Suprapubic skin (tissue), 4 donors: ENCODE measurements around the gene FHL2. TPM values are rescaled to one million over a fixed set of nuclear protein-coding genes. Genes with fewer than 3 reads are reported as not detected.

Experiments
- DNase-seq, 2 donors: peaks; one replicate each; pipeline ENCODE4 v3.0.0-alpha.2; 2019; ENCODE audit warnings: low spot score in 2 of 2
- H3K27ac ChIP-seq: fragments of 200-600 bp; sonication (generic); one replicate; pipeline ENCODE4 v1.5.1; 2019
- H3K27me3 ChIP-seq: fragments of 200-600 bp; sonication (generic); one replicate; pipeline ENCODE4 v1.5.1; 2019
- H3K36me3 ChIP-seq: fragments of 200-600 bp; sonication (generic); one replicate; pipeline ENCODE4 v1.5.1; 2019
- H3K4me1 ChIP-seq: fragments of 200-600 bp; sonication (generic); one replicate; pipeline ENCODE4 v1.5.1; 2019
- H3K4me3 ChIP-seq: fragments of 200-600 bp; sonication (generic); one replicate; pipeline ENCODE4 v1.5.1; 2019; ENCODE audit warnings: mild to moderate bottlenecking
- H3K9me3 ChIP-seq: fragments of 200-600 bp; sonication (generic); one replicate; pipeline ENCODE4 v1.5.1; 2019
- EP300 ChIP-seq: sonication (generic); formaldehyde crosslinking; IDR thresholded peaks from one replicate; pipeline ENCODE4 v1.6.1; 2017; ENCODE audit warnings: antibody characterized with exemption
- POLR2A ChIP-seq, 2 donors: fragments of 450-650 bp; IDR thresholded peaks; one replicate each; pipeline ENCODE4 v1.6.1; 2017; ENCODE audit warnings: antibody characterized with exemption in 2 of 2, mild to moderate bottlenecking in 2 of 2, moderate library complexity in 2 of 2
- POLR2AphosphoS5 ChIP-seq, 3 donors: sonication (generic); formaldehyde crosslinking; IDR thresholded peaks; one replicate each; pipeline ENCODE4 v1.6.1; 2017; ENCODE audit warnings: antibody characterized with exemption in 3 of 3
- WGBS: methylation state at CpG from one replicate; pipeline ENCODE4 v1.1.5; 2018; 5-methylcytosine and 5-hydroxymethylcytosine counted together
- total RNA-seq, 4 donors: library from RNA; depleted of rRNA; stranded (reverse); fragments of >200 nt; gene quantifications; one replicate each; pipeline ENCODE4 v1.1.0, GENCODE V29; 2016
- TF ChIP-seq, protein P1 (sequence below), 2 donors: fragments of 200-600 bp in 1 of 2; fragments of 450-650 bp in 1 of 2; sonication (generic) in 1 of 2; IDR thresholded peaks; one replicate each; pipeline ENCODE4 v1.5.1; 2016 to 2019; ENCODE audit warnings: antibody characterized with exemption in 2 of 2, mild to moderate bottlenecking in 1 of 2, moderate library complexity in 1 of 2

Gene FHL2
- total RNA-seq, 4 donors from 2014 or later = 43.0 to 69.2 (median 47.9) TPM

DNA sequence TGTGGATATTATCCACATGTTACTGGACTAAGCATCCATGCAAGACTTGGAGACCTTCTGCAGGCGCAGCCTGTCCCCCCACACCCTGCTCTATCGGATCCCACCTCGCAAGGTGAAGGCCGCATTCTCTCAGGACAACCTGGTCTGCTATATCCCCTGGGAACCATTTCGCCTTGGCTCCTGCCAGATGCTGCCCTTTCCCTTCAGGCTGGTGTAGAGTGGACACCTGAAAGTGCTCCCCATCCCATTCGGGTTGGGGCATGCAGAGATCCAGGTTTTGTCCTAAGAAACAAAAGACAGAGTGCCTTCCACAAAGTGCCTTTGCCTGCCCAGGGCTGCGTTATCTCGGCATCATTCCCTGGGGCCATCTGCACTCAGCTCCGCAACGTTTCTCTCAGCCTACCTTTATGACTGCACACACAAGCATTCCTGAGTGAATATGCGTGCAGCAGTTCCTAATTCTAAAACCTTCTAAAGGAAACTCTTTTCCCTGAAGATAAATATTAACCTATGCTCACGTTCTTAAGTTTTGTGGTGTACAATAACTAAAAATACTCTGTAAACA is 20.5 kb downstream of the FHL2 start:
- Histone ChIP-seq H3K4me1 (peaks cover 87% of the 10 kb centered on the region), H3K27ac (no peak overlapping the region), H3K27me3 (no peaks in the 10 kb centered on the region), H3K9me3 (no peaks in the 10 kb centered on the region), H3K36me3 (peaks cover 4% of the 10 kb centered on the region), H3K4me3 (no peak overlapping the region)
- TF ChIP-seq POLR2A (IDR thresholded peaks at IDR 0.05) = no peak
- TF ChIP-seq POLR2AphosphoS5 (IDR thresholded peaks at IDR 0.05) = no peak
- TF ChIP-seq, protein P1, sequence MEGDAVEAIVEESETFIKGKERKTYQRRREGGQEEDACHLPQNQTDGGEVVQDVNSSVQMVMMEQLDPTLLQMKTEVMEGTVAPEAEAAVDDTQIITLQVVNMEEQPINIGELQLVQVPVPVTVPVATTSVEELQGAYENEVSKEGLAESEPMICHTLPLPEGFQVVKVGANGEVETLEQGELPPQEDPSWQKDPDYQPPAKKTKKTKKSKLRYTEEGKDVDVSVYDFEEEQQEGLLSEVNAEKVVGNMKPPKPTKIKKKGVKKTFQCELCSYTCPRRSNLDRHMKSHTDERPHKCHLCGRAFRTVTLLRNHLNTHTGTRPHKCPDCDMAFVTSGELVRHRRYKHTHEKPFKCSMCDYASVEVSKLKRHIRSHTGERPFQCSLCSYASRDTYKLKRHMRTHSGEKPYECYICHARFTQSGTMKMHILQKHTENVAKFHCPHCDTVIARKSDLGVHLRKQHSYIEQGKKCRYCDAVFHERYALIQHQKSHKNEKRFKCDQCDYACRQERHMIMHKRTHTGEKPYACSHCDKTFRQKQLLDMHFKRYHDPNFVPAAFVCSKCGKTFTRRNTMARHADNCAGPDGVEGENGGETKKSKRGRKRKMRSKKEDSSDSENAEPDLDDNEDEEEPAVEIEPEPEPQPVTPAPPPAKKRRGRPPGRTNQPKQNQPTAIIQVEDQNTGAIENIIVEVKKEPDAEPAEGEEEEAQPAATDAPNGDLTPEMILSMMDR (IDR thresholded peaks at IDR 0.05) = no peak
- no peak for TF ChIP-seq EP300
- 74% methylated on average over 12 of the region's 12 CpGs for WGBS
- peak in 1 of 2 donors; percentile 27 for DNase-seq

DNA sequence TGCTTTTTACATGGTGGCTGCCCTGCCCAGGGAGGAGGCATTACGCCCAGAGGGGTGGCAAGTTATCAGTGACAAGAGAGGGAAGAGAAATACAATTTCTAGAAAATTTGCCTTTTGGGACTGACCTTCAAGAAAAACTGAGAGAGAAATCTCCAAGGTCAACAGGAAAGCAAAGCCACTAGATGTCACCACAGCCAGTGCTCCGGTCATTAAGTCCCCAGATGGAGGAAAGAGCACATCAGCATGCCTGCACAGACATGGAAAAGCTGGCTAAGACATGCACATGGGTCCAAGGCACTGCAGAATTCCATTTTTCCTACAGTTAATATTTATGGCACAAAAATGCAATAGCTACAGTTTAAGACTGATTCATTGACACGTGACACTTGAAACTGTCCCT is 21.0 kb downstream of the FHL2 start:
- H3K36me3 ChIP-seq = peaks cover under 1% of the 10 kb centered on the region
- no peaks in the 10 kb centered on the region for H3K9me3 ChIP-seq
- no peak overlapping the region for H3K4me3 ChIP-seq
- H3K27me3 ChIP-seq = no peaks in the 10 kb centered on the region
- peak in 1 of 2 donors; percentile 6 for DNase-seq
- no peak overlapping the region for H3K27ac ChIP-seq
- 58% methylated on average over 3 of the region's 3 CpGs for WGBS
- H3K4me1 ChIP-seq = peaks cover 92% of the 10 kb centered on the region
- TF ChIP-seq EP300 (no peak), POLR2A (IDR thresholded peaks at IDR 0.05) (no peak), POLR2AphosphoS5 (IDR thresholded peaks at IDR 0.05) (no peak)
- TF ChIP-seq, protein P1 (IDR thresholded peaks at IDR 0.05) = no peak

DNA sequence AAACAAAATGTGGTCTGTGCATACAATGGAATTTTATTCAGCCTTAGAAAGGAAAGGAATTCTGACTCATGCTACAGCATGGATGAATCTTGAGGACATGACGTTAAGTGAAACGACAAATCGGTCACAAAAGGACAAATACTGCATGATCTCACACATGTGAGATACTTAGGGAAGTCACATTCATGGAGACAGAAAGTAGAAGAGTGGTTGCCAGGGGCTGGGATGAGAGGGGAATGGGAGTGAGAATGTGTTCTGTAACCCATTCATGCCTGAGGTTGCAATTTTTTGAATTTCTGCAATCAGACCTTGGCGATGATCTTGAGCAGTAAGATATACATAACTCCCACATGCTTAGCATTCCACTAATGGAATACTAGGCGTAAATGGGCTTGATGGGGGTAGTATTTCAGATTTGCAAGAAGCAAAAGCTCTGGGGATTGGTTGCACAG is 22.0 kb downstream of the FHL2 start:
- no peak for TF ChIP-seq POLR2AphosphoS5 (IDR thresholded peaks at IDR 0.05)
- TF ChIP-seq POLR2A (IDR thresholded peaks at IDR 0.05) = no peak
- TF ChIP-seq, protein P1 (IDR thresholded peaks at IDR 0.05) = no peak
- no peak for TF ChIP-seq EP300
- Histone ChIP-seq H3K36me3 (no peaks in the 10 kb centered on the region), H3K9me3 (no peaks in the 10 kb centered on the region), H3K4me1 (peaks cover 97% of the 10 kb centered on the region), H3K4me3 (no peak overlapping the region), H3K27me3 (no peaks in the 10 kb centered on the region), H3K27ac (peak overlapping the region; percentile 68)
- 72% methylated on average over 5 of the region's 5 CpGs for WGBS
- DNase-seq = no peak

DNA sequence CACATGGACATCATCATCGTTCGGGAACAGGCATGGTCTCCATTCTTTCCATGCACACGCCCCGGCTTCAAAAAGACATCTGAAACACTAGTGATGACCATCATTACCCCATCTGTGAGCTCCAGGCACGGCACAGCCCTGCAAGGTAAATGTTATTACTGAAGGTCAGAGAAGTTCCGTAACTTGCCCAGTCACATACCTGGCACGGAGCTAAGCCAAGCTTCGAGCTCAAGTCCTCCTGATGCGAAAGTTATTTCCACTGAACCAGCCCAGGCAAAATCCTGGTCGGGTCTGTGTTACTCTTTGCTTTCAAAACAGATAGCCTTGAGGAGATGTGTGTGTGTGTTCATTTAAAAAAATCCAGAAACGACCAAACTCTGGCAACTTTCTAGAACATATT is 22.8 kb downstream of the FHL2 start:
- peaks cover 97% of the 10 kb centered on the region for H3K4me1 ChIP-seq
- no peak for TF ChIP-seq POLR2AphosphoS5 (IDR thresholded peaks at IDR 0.05)
- H3K27me3 ChIP-seq = no peaks in the 10 kb centered on the region
- H3K4me3 ChIP-seq = no peak overlapping the region
- H3K27ac ChIP-seq = peak overlapping the region; percentile 68
- 69% methylated on average over 11 of the region's 11 CpGs for WGBS
- H3K9me3 ChIP-seq = no peaks in the 10 kb centered on the region
- no peak for DNase-seq
- no peaks in the 10 kb centered on the region for H3K36me3 ChIP-seq

DNA sequence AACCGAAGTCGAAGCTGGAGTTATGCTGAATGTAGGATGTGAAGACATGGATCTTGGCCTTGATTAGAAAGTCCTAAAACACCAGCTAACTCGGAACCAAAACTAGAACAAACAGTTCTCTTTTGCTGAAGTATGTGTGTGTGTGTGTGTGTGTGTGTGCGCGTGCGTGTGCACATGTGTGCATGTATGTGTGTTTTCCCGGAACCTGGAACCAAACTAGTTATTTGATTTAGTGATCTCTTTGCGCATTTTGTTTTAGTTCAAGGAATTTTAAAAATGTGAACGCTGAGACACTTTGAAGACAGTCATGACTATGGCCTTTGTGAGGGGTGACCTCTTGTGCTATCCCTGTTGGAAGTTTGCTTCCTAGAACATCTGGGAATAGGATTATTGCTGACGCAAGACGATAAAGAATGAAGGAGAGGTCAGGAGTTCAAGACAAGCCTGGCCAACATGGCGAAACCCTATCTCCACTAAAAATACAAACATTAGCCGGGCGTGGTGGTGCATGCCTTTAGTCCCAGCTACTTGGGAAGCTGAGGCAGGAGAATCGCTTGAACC is 23.8 kb downstream of the FHL2 start:
- DNase-seq = no peak
- peak overlapping the region; percentile 87 for H3K27ac ChIP-seq

More for the DNA sequence above, 23.8 kb downstream of the FHL2 start:
- WGBS = 66% methylated on average over 15 of the region's 15 CpGs
- TF ChIP-seq POLR2AphosphoS5 (IDR thresholded peaks at IDR 0.05) (peak in 2 of 3 donors; percentile 46 to 67), POLR2A (IDR thresholded peaks at IDR 0.05) (no peak), EP300 (no peak)
- TF ChIP-seq, protein P1 (IDR thresholded peaks at IDR 0.05) = no peak
- Histone ChIP-seq H3K4me1 (peaks cover 90% of the 10 kb centered on the region), H3K27me3 (no peaks in the 10 kb centered on the region), H3K9me3 (no peaks in the 10 kb centered on the region), H3K36me3 (no peaks in the 10 kb centered on the region), H3K4me3 (no peak overlapping the region)
